SK-N-SH treated with all-trans-retinoic acid at 6 μM for 48 hours (cell line): ENCODE results near the gene RUFY3.

ENCODE experiments used
- ATAC-seq: fragments of 200-7000 bp; cut with Tn5 transposase; 3 replicates; pipeline ENCODE4 v1.9.1; 2020; ENCODE audit warnings: mild to moderate bottlenecking, moderate library complexity
- ARNTL ChIP-seq: fragments of 450-650 bp; formaldehyde crosslinking; IDR thresholded peaks from 2 replicates; pipeline ENCODE4 v1.5.0; 2020; ENCODE audit warnings: low read depth, mild to moderate bottlenecking, moderate library complexity, borderline replicate concordance
- BACH2 ChIP-seq: fragments of 250-450 bp; sonication (Bioruptor Pico); IDR thresholded peaks from 2 replicates; pipeline ENCODE4 v1.9.0; 2021; ENCODE audit warnings: mild to moderate bottlenecking, borderline replicate concordance
- CSDC2 ChIP-seq: fragments of 250-450 bp; sonication (Bioruptor Pico); IDR thresholded peaks from 2 replicates; pipeline ENCODE4 v1.5.0; 2020; ENCODE audit warnings: mild to moderate bottlenecking, moderate library complexity
- ESRRG ChIP-seq: fragments of 250-450 bp; sonication (Bioruptor Pico); IDR thresholded peaks from 2 replicates; pipeline ENCODE4 v1.6.1; 2021; ENCODE audit warnings: mild to moderate bottlenecking
- GLIS3 ChIP-seq: fragments of 250-450 bp; sonication (Bioruptor Pico); IDR thresholded peaks from 2 replicates; pipeline ENCODE4 v1.5.0; 2020; ENCODE audit warnings: mild to moderate bottlenecking, moderate library complexity
- OSR1 ChIP-seq: fragments of 250-450 bp; sonication (Bioruptor Pico); IDR thresholded peaks from 2 replicates; pipeline ENCODE4 v1.8.0; 2022; ENCODE audit warnings: moderate library complexity, mild to moderate bottlenecking, inconsistent platforms
- POU6F1 ChIP-seq: fragments of 250-450 bp; sonication (Bioruptor Pico); IDR thresholded peaks from 2 replicates; pipeline ENCODE4 v1.8.0; 2021; ENCODE audit warnings: low read depth, mild to moderate bottlenecking, moderate library complexity, borderline replicate concordance
- PPARA ChIP-seq: fragments of 250-450 bp; sonication (Bioruptor Pico); IDR thresholded peaks from 2 replicates; pipeline ENCODE4 v1.5.0; 2020; ENCODE audit warnings: mild to moderate bottlenecking, borderline replicate concordance
- RARB ChIP-seq: fragments of 250-450 bp; sonication (Bioruptor Pico); IDR thresholded peaks from 2 replicates; pipeline ENCODE4 v1.8.0; 2021; ENCODE audit warnings: mild to moderate bottlenecking, moderate library complexity
- TCF4 ChIP-seq: fragments of 250-450 bp; sonication (Bioruptor Pico); IDR thresholded peaks from 2 replicates; pipeline ENCODE4 v1.8.0; 2021; ENCODE audit warnings: mild to moderate bottlenecking, moderate library complexity, borderline replicate concordance
- ZC3H10 ChIP-seq: fragments of 250-450 bp; sonication (Bioruptor Pico); IDR thresholded peaks from 2 replicates; pipeline ENCODE4 v1.5.1; 2021; ENCODE audit warnings: mild to moderate bottlenecking, moderate library complexity
- ZFP3 ChIP-seq: fragments of 250-450 bp; sonication (Bioruptor Pico); IDR thresholded peaks from 2 replicates; pipeline ENCODE4 v1.5.0; 2020; ENCODE audit warnings: mild to moderate bottlenecking, moderate library complexity
- ZNF70 ChIP-seq: fragments of 450-650 bp; formaldehyde crosslinking; IDR thresholded peaks from 2 replicates; pipeline ENCODE4 v1.5.0; 2020; ENCODE audit warnings: mild to moderate bottlenecking, moderate library complexity
- ZNF8 ChIP-seq: fragments of 450-650 bp; formaldehyde crosslinking; IDR thresholded peaks from 2 replicates; pipeline ENCODE4 v1.5.0; 2020; ENCODE audit warnings: mild to moderate bottlenecking, moderate library complexity
- TF ChIP-seq, protein P1 (sequence below): fragments of 250-450 bp; sonication (Bioruptor Pico); IDR thresholded peaks from 2 replicates; pipeline ENCODE4 v1.5.1; 2021; ENCODE audit warnings: mild to moderate bottlenecking, moderate library complexity
- TF ChIP-seq, protein P2 (sequence below): fragments of 250-450 bp; sonication (Bioruptor Pico); IDR thresholded peaks from 2 replicates; pipeline ENCODE4 v1.5.1; 2020; ENCODE audit warnings: low read depth, mild to moderate bottlenecking, moderate library complexity
- TF ChIP-seq, protein P3 (sequence below): fragments of 250-450 bp; sonication (Bioruptor Pico); IDR thresholded peaks from 2 replicates; pipeline ENCODE4 v1.8.0; 2020; ENCODE audit warnings: mild to moderate bottlenecking, moderate library complexity, borderline replicate concordance
- TF ChIP-seq, protein P4 (sequence below): fragments of 250-450 bp; sonication (Bioruptor Pico); IDR thresholded peaks from 2 replicates; pipeline ENCODE4 v1.5.0; 2020; ENCODE audit warnings: mild to moderate bottlenecking, moderate library complexity

Gene RUFY3

DNA sequence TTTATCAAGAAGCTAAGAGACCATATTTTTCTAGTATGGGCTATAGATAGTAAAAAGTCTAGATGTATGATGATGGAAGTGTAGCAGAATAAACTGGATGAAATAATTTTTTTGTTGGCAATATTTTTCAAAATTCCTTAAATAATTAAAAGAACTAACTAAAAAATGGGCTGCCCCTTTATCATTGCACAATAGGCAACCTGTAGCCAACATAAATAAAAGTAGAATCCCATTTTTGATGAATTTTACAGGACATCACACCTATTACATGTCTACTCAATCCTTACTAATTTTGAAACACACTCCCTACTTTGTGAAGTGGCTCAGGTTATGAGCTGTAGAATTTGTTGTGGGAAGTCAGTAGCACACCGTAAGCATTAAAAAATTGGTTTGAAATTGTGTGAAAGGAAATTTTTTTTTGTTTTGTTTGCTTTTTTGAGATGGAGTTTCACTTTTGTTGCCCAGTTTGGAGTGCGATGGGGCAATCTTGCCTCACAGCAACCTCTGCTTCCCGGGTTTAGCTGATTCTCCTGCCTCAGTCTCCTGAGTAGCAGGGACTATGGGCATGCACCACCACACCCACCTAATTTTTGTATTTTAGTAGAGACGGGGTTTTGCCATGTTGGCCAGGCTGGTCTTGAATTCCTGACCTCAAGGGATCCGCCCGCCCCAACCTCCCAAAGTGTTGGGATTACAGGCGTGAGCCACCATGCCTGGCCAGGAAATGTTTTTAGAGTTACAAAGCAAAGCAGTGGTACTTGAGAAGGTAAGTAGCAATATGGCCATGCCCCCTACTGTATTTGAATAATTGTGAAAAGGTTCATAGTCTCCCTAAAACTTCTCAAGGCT, 8.9 kb upstream of the RUFY3 start:
- ATAC-seq, result no peak

DNA sequence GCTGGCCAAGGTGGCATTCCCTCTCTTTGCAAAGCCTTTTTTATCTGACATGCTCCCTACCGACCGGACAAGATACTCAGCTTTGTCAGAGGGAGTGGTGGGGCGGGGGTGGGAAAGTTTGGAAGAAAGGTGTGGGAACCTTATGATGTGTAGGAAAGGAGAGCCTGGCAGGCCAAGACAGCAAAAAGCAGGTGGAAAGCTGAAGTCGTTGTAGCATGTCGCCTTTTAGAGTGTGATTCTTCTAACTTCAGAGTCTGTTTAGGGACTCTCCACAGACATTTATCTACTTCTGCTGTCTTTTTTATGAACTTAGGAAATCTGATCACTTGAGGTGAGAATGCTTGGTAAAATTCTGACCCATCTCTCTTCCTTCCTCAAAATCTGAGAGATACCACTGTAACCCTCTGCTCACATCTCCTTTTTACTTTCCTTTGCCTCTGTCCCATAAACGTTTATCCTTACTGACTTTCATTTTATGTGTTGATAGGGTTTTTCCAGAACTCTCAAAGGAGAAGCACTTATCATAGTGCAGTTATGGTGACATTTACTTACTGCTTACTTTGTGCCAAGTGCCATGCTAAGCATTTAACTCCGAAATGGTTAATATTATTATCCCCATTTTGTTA, 8.2 kb upstream of the RUFY3 start:
- no peak for ATAC-seq
- no peak for TF ChIP-seq ZFP3 (CRISPR knock-in tag)

More for the DNA sequence above, 8.9 kb upstream of the RUFY3 start:
- no peak for TF ChIP-seq PPARA
- TF ChIP-seq BACH2 (CRISPR knock-in tag), result no peak

GRCh38 chr4:70714079-70714887, 7.5 kb upstream of the RUFY3 start:
- TF ChIP-seq OSR1 (CRISPR knock-in tag) (no peak), TCF4 (CRISPR knock-in tag) (no peak), ZNF70 (CRISPR knock-in tag) (no peak), ZNF8 (no peak), ZC3H10 (CRISPR knock-in tag) (no peak), ARNTL (CRISPR knock-in tag) (no peak), ZFP3 (CRISPR knock-in tag) (no peak), ESRRG (no peak)
- TF ChIP-seq, protein P1, sequence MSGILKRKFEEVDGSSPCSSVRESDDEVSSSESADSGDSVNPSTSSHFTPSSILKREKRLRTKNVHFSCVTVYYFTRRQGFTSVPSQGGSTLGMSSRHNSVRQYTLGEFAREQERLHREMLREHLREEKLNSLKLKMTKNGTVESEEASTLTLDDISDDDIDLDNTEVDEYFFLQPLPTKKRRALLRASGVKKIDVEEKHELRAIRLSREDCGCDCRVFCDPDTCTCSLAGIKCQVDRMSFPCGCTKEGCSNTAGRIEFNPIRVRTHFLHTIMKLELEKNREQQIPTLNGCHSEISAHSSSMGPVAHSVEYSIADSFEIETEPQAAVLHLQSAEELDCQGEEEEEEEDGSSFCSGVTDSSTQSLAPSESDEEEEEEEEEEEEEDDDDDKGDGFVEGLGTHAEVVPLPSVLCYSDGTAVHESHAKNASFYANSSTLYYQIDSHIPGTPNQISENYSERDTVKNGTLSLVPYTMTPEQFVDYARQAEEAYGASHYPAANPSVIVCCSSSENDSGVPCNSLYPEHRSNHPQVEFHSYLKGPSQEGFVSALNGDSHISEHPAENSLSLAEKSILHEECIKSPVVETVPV, result no peak
- TF ChIP-seq, protein P2, sequence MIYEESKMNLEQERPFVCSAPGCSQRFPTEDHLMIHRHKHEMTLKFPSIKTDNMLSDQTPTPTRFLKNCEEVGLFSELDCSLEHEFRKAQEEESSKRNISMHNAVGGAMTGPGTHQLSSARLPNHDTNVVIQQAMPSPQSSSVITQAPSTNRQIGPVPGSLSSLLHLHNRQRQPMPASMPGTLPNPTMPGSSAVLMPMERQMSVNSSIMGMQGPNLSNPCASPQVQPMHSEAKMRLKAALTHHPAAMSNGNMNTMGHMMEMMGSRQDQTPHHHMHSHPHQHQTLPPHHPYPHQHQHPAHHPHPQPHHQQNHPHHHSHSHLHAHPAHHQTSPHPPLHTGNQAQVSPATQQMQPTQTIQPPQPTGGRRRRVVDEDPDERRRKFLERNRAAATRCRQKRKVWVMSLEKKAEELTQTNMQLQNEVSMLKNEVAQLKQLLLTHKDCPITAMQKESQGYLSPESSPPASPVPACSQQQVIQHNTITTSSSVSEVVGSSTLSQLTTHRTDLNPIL (CRISPR knock-in tag), result no peak
- ATAC-seq, result no peak

- TF ChIP-seq ESRRG (no peak), RARB (CRISPR knock-in tag) (no peak), PPARA (no peak), ZNF8 (no peak), GLIS3 (CRISPR knock-in tag) (no peak), ARNTL (CRISPR knock-in tag) (no peak), ZFP3 (CRISPR knock-in tag) (no peak), CSDC2 (no peak), TCF4 (CRISPR knock-in tag) (no peak), BACH2 (CRISPR knock-in tag) (no peak), ZC3H10 (CRISPR knock-in tag) (no peak), OSR1 (CRISPR knock-in tag) (no peak), POU6F1 (CRISPR knock-in tag) (no peak), ZNF70 (CRISPR knock-in tag) (no peak)
- TF ChIP-seq, protein P3, sequence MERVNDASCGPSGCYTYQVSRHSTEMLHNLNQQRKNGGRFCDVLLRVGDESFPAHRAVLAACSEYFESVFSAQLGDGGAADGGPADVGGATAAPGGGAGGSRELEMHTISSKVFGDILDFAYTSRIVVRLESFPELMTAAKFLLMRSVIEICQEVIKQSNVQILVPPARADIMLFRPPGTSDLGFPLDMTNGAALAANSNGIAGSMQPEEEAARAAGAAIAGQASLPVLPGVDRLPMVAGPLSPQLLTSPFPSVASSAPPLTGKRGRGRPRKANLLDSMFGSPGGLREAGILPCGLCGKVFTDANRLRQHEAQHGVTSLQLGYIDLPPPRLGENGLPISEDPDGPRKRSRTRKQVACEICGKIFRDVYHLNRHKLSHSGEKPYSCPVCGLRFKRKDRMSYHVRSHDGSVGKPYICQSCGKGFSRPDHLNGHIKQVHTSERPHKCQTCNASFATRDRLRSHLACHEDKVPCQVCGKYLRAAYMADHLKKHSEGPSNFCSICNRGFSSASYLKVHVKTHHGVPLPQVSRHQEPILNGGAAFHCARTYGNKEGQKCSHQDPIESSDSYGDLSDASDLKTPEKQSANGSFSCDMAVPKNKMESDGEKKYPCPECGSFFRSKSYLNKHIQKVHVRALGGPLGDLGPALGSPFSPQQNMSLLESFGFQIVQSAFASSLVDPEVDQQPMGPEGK (CRISPR knock-in tag), result no peak
- TF ChIP-seq, protein P2 (CRISPR knock-in tag), result no peak
- TF ChIP-seq, protein P4, sequence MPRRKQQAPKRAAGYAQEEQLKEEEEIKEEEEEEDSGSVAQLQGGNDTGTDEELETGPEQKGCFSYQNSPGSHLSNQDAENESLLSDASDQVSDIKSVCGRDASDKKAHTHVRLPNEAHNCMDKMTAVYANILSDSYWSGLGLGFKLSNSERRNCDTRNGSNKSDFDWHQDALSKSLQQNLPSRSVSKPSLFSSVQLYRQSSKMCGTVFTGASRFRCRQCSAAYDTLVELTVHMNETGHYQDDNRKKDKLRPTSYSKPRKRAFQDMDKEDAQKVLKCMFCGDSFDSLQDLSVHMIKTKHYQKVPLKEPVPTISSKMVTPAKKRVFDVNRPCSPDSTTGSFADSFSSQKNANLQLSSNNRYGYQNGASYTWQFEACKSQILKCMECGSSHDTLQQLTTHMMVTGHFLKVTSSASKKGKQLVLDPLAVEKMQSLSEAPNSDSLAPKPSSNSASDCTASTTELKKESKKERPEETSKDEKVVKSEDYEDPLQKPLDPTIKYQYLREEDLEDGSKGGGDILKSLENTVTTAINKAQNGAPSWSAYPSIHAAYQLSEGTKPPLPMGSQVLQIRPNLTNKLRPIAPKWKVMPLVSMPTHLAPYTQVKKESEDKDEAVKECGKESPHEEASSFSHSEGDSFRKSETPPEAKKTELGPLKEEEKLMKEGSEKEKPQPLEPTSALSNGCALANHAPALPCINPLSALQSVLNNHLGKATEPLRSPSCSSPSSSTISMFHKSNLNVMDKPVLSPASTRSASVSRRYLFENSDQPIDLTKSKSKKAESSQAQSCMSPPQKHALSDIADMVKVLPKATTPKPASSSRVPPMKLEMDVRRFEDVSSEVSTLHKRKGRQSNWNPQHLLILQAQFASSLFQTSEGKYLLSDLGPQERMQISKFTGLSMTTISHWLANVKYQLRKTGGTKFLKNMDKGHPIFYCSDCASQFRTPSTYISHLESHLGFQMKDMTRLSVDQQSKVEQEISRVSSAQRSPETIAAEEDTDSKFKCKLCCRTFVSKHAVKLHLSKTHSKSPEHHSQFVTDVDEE, result no peak
- ATAC-seq, result no peak
Observed at GRCh38 chr4:70715097-70715496, 6.7 kb upstream of the RUFY3 start.
